GM19025 (cell line): ENCODE data around the gene NEUROD6.

Experiments
- ATAC-seq: cut with Tn5 transposase; IDR thresholded peaks from one replicate; pipeline ENCODE4 v1.9.1; 2021; ENCODE audit warnings: mild to moderate bottlenecking, low read depth, moderate library complexity; ENCODE audit not compliant: unreplicated experiment

The NEUROD6 gene

DNA sequence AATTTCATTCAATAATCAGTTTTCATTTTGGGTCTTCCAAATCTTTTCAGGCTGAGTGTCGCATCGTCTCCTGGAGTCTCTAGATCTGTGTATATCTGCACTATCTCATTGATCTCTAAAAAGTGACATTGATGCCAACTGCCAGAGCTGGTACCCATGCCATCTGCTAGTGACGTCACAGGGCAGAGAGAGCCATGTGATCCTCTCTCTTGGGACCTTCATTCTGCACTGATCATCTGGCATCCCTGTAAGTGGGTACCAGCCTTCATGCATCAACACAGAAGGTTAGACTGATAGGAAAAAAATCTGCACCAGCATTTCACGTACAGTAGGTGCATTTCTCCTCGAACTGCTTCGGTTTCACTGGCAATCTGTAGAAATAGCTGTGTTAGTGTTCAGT, at the start of gene NEUROD6:
TSS of gene NEUROD6 (minus strand) at position 124 of the 400 bp plus-strand sequence. CDS start 1,458 bp downstream, outside the sequence.
- ATAC-seq = no peak

DNA sequence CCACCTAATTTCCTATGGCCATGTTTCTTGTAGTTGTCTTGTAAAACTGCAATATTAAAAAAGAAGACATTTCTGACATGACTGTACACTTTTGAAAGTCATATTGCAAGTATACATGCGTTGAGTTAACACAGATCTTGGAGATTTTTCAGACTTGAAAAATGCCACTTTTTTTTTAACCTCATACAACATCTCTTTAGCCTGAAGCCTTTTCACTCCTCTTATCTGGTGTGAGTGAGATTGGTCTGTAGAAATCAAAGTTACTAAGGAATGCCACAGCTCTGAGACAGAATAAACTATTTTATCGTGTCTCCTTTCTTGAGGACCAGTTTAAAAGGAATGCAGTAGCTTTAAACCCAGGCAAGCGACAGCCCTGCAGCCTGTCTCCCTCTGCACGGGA, 43.9 kb upstream of the NEUROD6 start:
- ATAC-seq = no peak

DNA sequence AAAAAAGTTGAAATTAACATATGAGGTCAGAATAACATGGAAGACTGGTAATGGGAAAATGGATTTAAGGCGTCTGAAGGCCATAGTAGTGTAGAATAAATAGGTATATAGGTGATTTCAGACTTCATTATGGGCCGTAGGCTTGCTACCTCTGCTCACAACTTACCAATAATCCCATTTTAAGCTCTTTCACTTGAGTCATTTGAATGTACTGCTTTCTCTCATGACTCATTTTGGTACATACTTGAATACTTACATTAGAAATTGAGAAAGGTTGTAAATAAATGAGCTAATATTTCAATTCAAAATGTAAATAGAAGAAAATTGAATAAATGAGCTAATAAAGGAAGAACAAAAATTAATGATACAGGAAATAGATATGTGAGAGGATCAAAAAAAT, 42.2 kb upstream of the NEUROD6 start:
- no peak for ATAC-seq

GRCh38 chr7:31373337-31374289, 33.1 kb upstream of the NEUROD6 start:
- peak; percentile 87 for ATAC-seq

DNA sequence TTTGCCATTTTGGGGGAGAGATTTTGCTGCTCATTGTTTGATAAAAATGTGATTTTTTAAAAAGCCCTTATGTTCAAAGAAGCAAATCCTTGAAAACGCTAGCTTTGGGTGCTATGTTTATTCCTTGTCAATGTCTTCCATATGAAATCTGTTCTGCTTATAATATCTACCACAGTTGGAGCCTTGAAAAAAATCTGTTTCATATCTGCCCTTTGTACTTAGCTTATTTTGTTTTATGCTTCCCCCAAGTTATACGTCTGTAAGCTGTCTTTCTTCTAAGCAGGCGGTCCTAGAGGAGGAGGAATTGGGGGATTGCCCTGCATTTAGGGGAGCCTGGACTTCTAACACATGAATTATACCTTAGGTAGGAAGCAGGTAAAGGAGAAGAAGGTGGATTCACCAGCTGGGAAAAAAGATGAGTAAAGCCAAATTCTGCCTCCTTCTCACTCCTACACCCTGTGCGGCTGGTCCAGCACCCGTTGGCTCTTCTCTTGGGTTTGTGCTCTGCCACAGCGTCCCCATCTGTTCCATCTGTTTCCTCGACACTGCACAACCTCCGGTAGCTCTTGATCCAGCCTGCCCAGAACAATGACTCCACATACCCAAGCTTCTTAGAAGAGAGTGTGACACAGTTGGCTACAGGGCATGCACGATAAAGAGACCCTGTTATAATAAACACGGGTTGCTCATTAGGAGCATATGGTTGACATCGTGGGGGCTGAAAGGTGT, 31.9 kb upstream of the NEUROD6 start:
- ATAC-seq = no peak

- no peak for ATAC-seq
These were observed 31.1 kb upstream of the NEUROD6 start for GRCh38 chr7:31371621-31372020.

DNA sequence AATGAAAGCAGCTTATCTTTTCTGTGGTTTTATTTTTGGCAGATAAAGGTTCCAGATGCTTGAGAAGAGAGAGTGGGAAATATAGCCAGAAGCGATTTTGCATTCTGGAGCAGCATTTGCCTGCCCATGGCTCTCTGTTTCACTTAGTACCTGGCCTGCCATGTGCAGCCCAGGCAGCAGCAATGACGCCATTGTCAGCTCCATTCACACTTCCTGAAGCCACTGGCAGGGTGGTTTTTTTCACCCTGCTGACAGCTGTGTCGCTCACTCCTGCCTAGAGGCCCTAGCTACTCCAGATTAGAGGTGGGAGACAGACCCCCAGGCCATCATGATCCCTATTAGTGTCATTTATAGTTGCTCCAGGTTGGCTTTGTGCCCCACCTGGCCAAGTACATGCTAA, 30.1 kb upstream of the NEUROD6 start:
- ATAC-seq = no peak

DNA sequence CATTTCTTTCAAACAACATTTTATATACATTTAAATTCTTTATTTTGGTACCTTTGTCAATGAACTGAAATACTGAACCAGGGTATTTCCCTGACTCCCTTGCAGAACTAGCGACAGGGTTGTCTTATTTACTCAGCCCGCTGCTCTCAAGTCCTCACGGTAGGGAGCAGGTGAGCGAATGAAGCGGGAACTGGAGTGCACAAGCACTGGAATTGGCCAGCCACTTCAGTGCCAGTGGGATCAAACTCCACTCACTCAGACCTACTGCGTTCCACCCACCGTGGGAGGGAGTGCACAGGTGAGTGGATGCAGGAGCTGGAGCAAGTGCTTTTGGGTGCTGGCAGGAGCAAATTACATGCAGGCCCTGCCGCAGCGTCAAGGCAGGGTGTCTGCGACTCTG, 28.1 kb upstream of the NEUROD6 start:
- ATAC-seq = no peak

DNA sequence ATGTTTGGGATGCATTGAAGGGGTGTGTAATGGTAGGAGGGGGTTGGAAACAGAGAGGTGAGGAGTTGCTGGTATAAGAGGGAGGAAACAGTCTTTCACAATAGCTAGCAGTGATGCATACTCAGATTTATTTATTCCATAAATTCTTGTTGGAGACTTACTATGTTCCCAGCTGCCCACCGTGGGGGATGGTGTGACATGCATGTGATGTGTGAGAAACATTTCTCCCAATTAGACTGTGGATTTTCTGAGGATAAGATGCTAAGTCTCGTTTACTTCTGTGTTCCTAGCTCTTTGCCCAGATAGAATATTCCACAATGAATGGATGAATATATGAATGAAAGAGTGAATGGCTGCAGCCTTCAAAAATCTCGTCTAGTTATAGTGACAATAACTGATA, 23.0 kb upstream of the NEUROD6 start:
- ATAC-seq = no peak

DNA sequence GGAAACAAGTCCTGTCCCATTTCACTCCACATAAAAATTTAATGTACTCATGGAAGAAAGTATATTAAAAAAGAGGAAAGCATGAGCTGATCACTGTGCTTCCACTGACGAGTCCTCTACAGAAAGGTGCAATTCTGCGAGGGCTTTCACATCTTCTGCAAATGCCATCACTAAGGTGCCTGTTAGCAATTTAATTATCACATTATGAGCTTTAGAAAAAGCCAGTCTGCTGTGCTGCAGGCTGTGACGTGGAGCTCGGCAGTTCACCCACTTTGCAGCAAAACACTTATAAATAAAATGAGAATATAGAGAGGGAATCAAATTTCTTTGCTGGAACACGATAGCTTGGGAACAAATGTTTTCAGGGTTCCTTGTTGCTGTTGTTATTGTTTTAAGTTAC, 22.5 kb upstream of the NEUROD6 start:
- ATAC-seq = no peak

DNA sequence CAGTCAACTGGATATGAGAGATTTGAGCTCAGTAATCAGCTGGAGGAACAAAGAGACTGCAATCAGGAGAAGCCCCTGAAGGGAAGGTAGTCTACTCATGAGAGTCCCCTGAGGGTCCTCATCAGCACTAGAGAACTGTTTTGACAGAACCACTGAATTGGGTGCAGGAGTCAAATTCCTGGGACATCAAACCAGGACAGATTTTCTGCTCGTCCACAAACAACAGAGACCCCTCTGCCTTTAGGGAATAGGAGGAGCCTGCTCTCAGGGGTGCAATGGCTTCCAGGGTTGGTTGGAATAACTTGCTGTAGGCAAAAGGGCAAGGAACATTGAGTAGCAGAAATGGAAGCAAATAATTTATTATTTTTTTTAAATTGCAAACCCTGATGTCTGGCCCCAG, 21.9 kb upstream of the NEUROD6 start:
- ATAC-seq = no peak

- no peak for ATAC-seq
These were observed 17.9 kb upstream of the NEUROD6 start for GRCh38 chr7:31358467-31358866.

GRCh38 chr7:31345421-31345820, 4.9 kb upstream of the NEUROD6 start:
- no peak for ATAC-seq

GRCh38 chr7:31343516-31344305, 3.2 kb upstream of the NEUROD6 start:
- ATAC-seq = no peak

- no peak for ATAC-seq
These were observed 615 bp upstream of the NEUROD6 start for GRCh38 chr7:31341141-31341540.

GRCh38 chr7:31340051-31340450, 475 bp downstream of the NEUROD6 start:
- ATAC-seq = no peak

DNA sequence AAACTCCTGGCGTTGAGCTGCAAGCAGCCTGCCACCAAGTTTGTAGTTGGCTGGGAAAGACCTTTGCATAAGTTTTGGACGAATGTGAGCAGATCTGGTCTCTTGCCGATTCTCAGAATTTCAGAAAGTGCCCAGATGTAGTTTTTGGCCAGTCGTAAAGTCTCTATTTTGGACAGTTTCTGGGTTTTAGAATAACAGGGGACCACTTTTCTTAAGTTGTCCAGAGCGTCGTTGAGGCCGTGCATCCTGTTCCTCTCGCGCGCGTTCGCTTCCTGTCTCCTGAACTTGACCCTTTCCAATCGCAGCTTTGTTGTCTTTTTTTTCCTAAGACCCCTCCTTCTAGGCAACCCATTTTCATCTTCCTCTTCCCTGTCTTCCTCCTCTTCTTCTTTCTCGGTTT, 1.8 kb downstream of the NEUROD6 start:
- no peak for ATAC-seq

DNA sequence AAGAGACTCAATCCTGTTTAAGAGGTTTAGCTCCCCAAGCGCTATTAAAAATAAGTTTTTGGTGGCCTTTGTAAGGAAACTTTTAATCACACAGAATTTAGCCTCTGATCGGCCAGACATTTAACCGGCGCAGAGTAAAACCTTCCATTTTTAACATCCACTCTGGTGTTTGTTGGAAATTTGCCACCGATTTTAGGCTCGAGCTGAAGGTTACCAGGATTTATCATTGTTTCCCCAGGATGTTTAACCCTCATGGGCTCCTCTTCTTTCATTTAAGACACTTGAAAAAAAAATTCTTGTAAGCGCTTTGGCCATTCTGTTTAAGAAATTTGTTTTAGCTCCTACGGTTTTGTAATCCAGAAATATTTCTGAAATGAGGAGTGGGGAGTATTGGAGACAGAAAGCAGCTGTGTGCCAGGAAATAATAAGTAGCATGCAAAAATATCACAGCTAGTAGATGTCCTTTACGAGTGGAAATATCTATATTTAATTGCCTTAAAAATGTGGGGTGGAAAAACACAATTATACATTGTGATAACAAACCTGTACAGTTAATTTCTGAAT, 3.4 kb downstream of the NEUROD6 start:
- no peak for ATAC-seq

GRCh38 chr7:31336202-31337001, 4.1 kb downstream of the NEUROD6 start:
- no peak for ATAC-seq

- ATAC-seq = no peak
These were observed 4.7 kb downstream of the NEUROD6 start for GRCh38 chr7:31335884-31336201.
